B cell (primary cell): ENCODE results near the gene PDPN. TPM values are rescaled to one million over a fixed set of nuclear protein-coding genes. Genes with fewer than 3 reads are reported as not detected.

Source experiments
- ATAC-seq: fragments of 200-7000 bp; cut with Tn5 transposase; one replicate; pipeline ENCODE4 v1.10.0; 2021; ENCODE audit warnings: low read depth, mild to moderate bottlenecking, moderate number of reproducible peaks, moderate library complexity
- CTCF ChIA-PET: fragments of 350-600 bp; sonication (Branson Sonifier 250); formaldehyde crosslinking; loops from one replicate; lab custom pipeline; 2021; ENCODE audit warnings: antibody characterized with exemption, inconsistent platforms; lab: Charles Lee
- POLR2A ChIA-PET: fragments of 350-600 bp; sonication (Branson Sonifier 250); formaldehyde crosslinking; loops from one replicate; lab custom pipeline; 2021; ENCODE audit warnings: antibody characterized with exemption; lab: Charles Lee
- DNase-seq: peaks from one replicate; pipeline ENCODE4 v3.0.0; 2013
- H2AFZ ChIP-seq: 2 replicates; pipeline ENCODE4 v1.6.1; 2012; ENCODE audit warnings: mild to moderate bottlenecking, low read depth, low read length; ENCODE audit not compliant: insufficient read depth, poor library complexity, severe bottlenecking
- H3K27ac ChIP-seq, 2 donors: 1 replicate in 1 of 2; 2 replicates in 1 of 2; pipeline ENCODE4 v1.5.1; 2012 to 2013; ENCODE audit warnings: low read length in 2 of 2, mild to moderate bottlenecking in 2 of 2, moderate library complexity in 1 of 2
- H3K27me3 ChIP-seq, 4 experiments: fragments of 200-600 bp in 1 of 4; sonication (generic) in 1 of 4; replicated peaks in 1 of 4; 1 replicate in 2 of 4; 2 replicates in 2 of 4; pipeline versions ENCODE4 v1.6.1 to v1.7.0; 2013 to 2016; ENCODE audit warnings: low read length in 3 of 4, mild to moderate bottlenecking in 2 of 4, mixed read lengths in 1 of 4, moderate library complexity in 1 of 4; ENCODE audit not compliant: insufficient read depth in 4 of 4, control insufficient read depth in 3 of 4; ENCODE audit errors: control extremely low read depth in 1 of 4
- H3K36me3 ChIP-seq, 2 experiments: replicated peaks in 1 of 2; 1 replicate in 1 of 2; 2 replicates in 1 of 2; pipeline versions ENCODE4 v1.6.1 to v1.7.1; 2013; ENCODE audit warnings: low read length in 1 of 2; ENCODE audit not compliant: insufficient read depth in 2 of 2, control insufficient read depth in 1 of 2; ENCODE audit errors: control extremely low read depth in 1 of 2, extremely low read depth in 1 of 2
- H3K4me1 ChIP-seq, 2 donors: fragments of 200-600 bp in 1 of 2; sonication (generic) in 1 of 2; 1 replicate in 1 of 2; 2 replicates in 1 of 2; pipeline versions ENCODE4 v1.5.1 to v1.6.1; 2013 to 2017; ENCODE audit warnings: low read length in 2 of 2; ENCODE audit not compliant: control insufficient read depth in 2 of 2, insufficient read depth in 2 of 2
- H3K4me2 ChIP-seq: replicated peaks from 2 replicates; pipeline ENCODE3; 2012; ENCODE audit warnings: mild to moderate bottlenecking, low read depth, low read length; ENCODE audit not compliant: poor library complexity, severe bottlenecking
- H3K4me3 ChIP-seq, 5 experiments: fragments of 200-600 bp in 1 of 5; sonication (generic) in 1 of 5; 1 replicate in 3 of 5; 2 replicates in 2 of 5; pipeline versions ENCODE4 v1.5.1 to v1.7.0; 2011 to 2016; ENCODE audit warnings: low read length in 4 of 5, mild to moderate bottlenecking in 4 of 5, low read depth in 2 of 5, control low read depth in 1 of 5, moderate library complexity in 1 of 5; ENCODE audit not compliant: insufficient read depth in 1 of 5; ENCODE audit errors: control extremely low read depth in 1 of 5, extremely low read depth in 1 of 5
- H3K79me2 ChIP-seq: fragments of 200-600 bp; sonication (generic); one replicate; pipeline ENCODE4 v1.6.0; 2016; ENCODE audit warnings: low read length; ENCODE audit not compliant: control insufficient read depth, insufficient read depth
- H3K9ac ChIP-seq: fragments of 200-600 bp; sonication (generic); 2 replicates; pipeline ENCODE4 v1.6.1; 2017; ENCODE audit warnings: mild to moderate bottlenecking, low read length, moderate library complexity
- H3K9me3 ChIP-seq, 3 donors: one replicate each; pipeline versions ENCODE4 v1.6.1 to v1.7.1; 2013; ENCODE audit warnings: low read length in 2 of 3; ENCODE audit not compliant: control insufficient read depth in 2 of 3, insufficient read depth in 1 of 3; ENCODE audit errors: control extremely low read depth in 1 of 3
- H4K20me1 ChIP-seq: 2 replicates; pipeline ENCODE4 v1.6.0; 2012; ENCODE audit warnings: mild to moderate bottlenecking, low read length; ENCODE audit not compliant: insufficient read depth, control insufficient read depth, poor library complexity, severe bottlenecking
- H3K27ac Mint-ChIP-seq: one replicate; pipeline ENCODE4 v1.8.0; 2021; ENCODE audit warnings: mixed read lengths
- H3K27me3 Mint-ChIP-seq: one replicate; pipeline ENCODE4 v1.8.0; 2021; ENCODE audit warnings: mixed read lengths
- H3K4me1 Mint-ChIP-seq: one replicate; pipeline ENCODE4 v1.8.0; 2021; ENCODE audit warnings: mixed read lengths
- H3K4me3 Mint-ChIP-seq: one replicate; pipeline ENCODE4 v1.8.0; 2021; ENCODE audit warnings: mixed read lengths
- H3K9me3 Mint-ChIP-seq: one replicate; pipeline ENCODE4 v1.8.0; 2022; ENCODE audit warnings: mixed read lengths; ENCODE audit not compliant: insufficient read depth
- EZH2 ChIP-seq: IDR thresholded peaks from 2 replicates; pipeline ENCODE4 v1.6.1; 2012; ENCODE audit warnings: borderline replicate concordance, low read depth, mild to moderate bottlenecking, moderate library complexity, low read length; ENCODE audit not compliant: insufficient read depth, poor library complexity, severe bottlenecking
- WGBS: methylation state at CpG from one replicate; pipeline ENCODE4 v1.1.5; 2013; ENCODE audit warnings: missing lambda C conversion rate; ENCODE audit not compliant: insufficient coverage; 5-methylcytosine and 5-hydroxymethylcytosine counted together
- intact Hi-C: fragments of 100-400 bp; cut with micrococcal nuclease; formaldehyde crosslinking; loops from one replicate; pipeline ENCODE4 v1.10.0; 2022
- polyA plus RNA-seq: library from polyadenylated mRNA; depleted of rRNA; stranded (reverse); fragments of >200 nt; gene quantifications from 2 replicates; pipeline ENCODE4 v1.2.3, GENCODE V29; 2012
- total RNA-seq, 2 donors: library from RNA; stranded (reverse); fragments of 120-200 nt in 1 of 2; gene quantifications; 1 replicate in 1 of 2; 2 replicates in 1 of 2; pipeline versions ENCODE4 v1.2.3 to v1.2.4, GENCODE V29; 2013 to 2022
- TF ChIP-seq, protein P1 (sequence below): fragments of 200-600 bp; IDR thresholded peaks from one replicate; pipeline ENCODE4 v1.8.0; 2022; ENCODE audit warnings: antibody characterized with exemption, mild to moderate bottlenecking

Gene PDPN
- total and polyA plus RNA-seq, 2 donors (not counting 1 experiment from before 2014, with no cell fraction given), result not detected

DNA sequence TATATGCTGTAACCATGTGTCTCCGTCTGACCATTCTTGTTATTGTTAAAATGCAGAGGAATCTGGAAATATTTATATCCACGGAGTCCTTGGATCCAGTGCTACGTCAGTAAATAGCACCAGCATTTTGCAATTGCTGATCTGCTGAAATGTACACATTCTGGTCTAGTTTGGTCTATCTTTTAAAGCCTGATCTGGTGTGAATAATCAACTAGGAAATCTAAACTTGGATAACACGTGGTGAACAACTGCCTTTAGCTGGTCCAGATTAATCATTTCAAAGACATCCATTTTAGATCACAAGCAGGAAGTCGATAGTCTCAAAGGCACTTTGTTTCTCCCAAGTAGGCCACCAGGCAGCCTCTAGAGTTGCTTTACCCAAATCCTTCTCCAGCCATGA is 32.6 kb downstream of the PDPN start:
- Mint-ChIP-seq H3K27me3 (peaks cover 30% of the 10 kb centered on the region), H3K4me1 (no peaks in the 10 kb centered on the region), H3K27ac (no peak overlapping the region), H3K4me3 (no peak overlapping the region), H3K9me3 (no peaks in the 10 kb centered on the region)
- Histone ChIP-seq H3K9ac (no peak overlapping the region), H3K4me2 (no peak overlapping the region), H4K20me1 (no peaks in the 10 kb centered on the region), H3K4me3 (no peak overlapping the region), H3K27me3 (peaks cover 0 to 4% (median 0%) of the 10 kb centered on the region in 4 experiments), H3K36me3 (no peaks in the 10 kb centered on the region), H3K27ac (no peak overlapping the region), H3K79me2 (no peaks in the 10 kb centered on the region), H3K4me1 (no peaks in the 10 kb centered on the region), H2AFZ (no peak overlapping the region), H3K9me3 (no peaks in the 10 kb centered on the region)
- intact Hi-C loops, result no loop called here
- POLR2A ChIA-PET, result no interaction called here
- 81% methylated on average over 5 of the region's 5 CpGs for WGBS
- TF ChIP-seq, protein P1, sequence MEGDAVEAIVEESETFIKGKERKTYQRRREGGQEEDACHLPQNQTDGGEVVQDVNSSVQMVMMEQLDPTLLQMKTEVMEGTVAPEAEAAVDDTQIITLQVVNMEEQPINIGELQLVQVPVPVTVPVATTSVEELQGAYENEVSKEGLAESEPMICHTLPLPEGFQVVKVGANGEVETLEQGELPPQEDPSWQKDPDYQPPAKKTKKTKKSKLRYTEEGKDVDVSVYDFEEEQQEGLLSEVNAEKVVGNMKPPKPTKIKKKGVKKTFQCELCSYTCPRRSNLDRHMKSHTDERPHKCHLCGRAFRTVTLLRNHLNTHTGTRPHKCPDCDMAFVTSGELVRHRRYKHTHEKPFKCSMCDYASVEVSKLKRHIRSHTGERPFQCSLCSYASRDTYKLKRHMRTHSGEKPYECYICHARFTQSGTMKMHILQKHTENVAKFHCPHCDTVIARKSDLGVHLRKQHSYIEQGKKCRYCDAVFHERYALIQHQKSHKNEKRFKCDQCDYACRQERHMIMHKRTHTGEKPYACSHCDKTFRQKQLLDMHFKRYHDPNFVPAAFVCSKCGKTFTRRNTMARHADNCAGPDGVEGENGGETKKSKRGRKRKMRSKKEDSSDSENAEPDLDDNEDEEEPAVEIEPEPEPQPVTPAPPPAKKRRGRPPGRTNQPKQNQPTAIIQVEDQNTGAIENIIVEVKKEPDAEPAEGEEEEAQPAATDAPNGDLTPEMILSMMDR, result no peak
- no peak for TF ChIP-seq EZH2
- CTCF ChIA-PET, result no interaction called here
- DNase-seq (no peak), ATAC-seq (no peak)

GRCh38 chr1:13617108-13617507 is 33.5 kb downstream of the PDPN start:
- Histone ChIP-seq H3K4me1 (no peaks in the 10 kb centered on the region), H3K4me2 (no peak overlapping the region), H3K27ac (no peak overlapping the region), H3K27me3 (peaks cover 0 to 4% (median 0%) of the 10 kb centered on the region in 4 experiments), H4K20me1 (no peaks in the 10 kb centered on the region), H3K4me3 (no peak overlapping the region), H3K9ac (no peak overlapping the region), H3K79me2 (no peaks in the 10 kb centered on the region), H3K9me3 (no peaks in the 10 kb centered on the region), H3K36me3 (no peaks in the 10 kb centered on the region), H2AFZ (no peak overlapping the region)
- Mint-ChIP-seq H3K4me3 (no peak overlapping the region), H3K27me3 (peaks cover 31% of the 10 kb centered on the region), H3K27ac (no peak overlapping the region), H3K4me1 (no peaks in the 10 kb centered on the region), H3K9me3 (no peaks in the 10 kb centered on the region)
- DNase-seq, result no peak
- WGBS, result 100% methylated on average over 1 of the region's 4 CpGs
- ChIA-PET CTCF (no interaction called here), POLR2A (no interaction called here)
- ATAC-seq, result no peak
- no peak for TF ChIP-seq EZH2
- TF ChIP-seq, protein P1, result no peak
- intact Hi-C loops, result no loop called here
